SK-N-MC (cell line): ENCODE data around the gene AAMP.

ENCODE experiments used
- DNase-seq: peaks from one replicate; pipeline ENCODE4 v3.0.0-alpha.2; 2011; ENCODE audit warnings: low read depth, low spot score
- H3K27ac ChIP-seq: fragments of 200-600 bp; sonication (generic); 2 replicates; pipeline ENCODE4 v1.5.1; 2016; ENCODE audit warnings: mixed run types
- H3K36me3 ChIP-seq: fragments of 200-600 bp; sonication (generic); 2 replicates; pipeline ENCODE4 v1.6.1; 2017; ENCODE audit warnings: antibody characterized with exemption, low read length, mixed read lengths; ENCODE audit not compliant: insufficient read depth
- H3K4me3 ChIP-seq: fragments of 200-600 bp; sonication (generic); 2 replicates; pipeline ENCODE4 v1.5.1; 2016
- H3K9ac ChIP-seq: fragments of 200-600 bp; sonication (generic); 2 replicates; pipeline ENCODE4 v1.8.0; 2017; ENCODE audit warnings: mixed run types, mixed read lengths; ENCODE audit not compliant: insufficient read length
- H3K9me3 ChIP-seq: fragments of 200-600 bp; sonication (generic); 2 replicates; pipeline ENCODE4 v1.6.1; 2017; ENCODE audit warnings: low read depth, mild to moderate bottlenecking, antibody characterized with exemption, low read length, moderate library complexity, mixed read lengths
- EZH2 ChIP-seq: fragments of 200-600 bp; sonication (generic); IDR thresholded peaks from one replicate; pipeline ENCODE4 v1.6.1; 2017; ENCODE audit warnings: antibody characterized with exemption
- FOXP2 ChIP-seq: optimal IDR thresholded peaks from 2 replicates; pipeline ENCODE3; 2011; ENCODE audit warnings: mild to moderate bottlenecking, moderate library complexity; ENCODE audit not compliant: insufficient read depth; ENCODE audit errors: extremely low read length, control extremely low read depth
- POLR2AphosphoS5 ChIP-seq: IDR thresholded peaks from 2 replicates; pipeline ENCODE4 v1.6.1; 2012; ENCODE audit warnings: mild to moderate bottlenecking, low read depth, low read length, borderline replicate concordance

AAMP gene

GRCh38 chr2:218271865-218272530 lies 2.1 kb upstream of the AAMP start:
- no peak overlapping the region for H3K27ac ChIP-seq
- no peak for DNase-seq
- H3K4me3 ChIP-seq = peak overlapping the region; percentile 91; the same call in 1 of the 2 replicates
- no peaks in the 10 kb centered on the region for H3K9me3 ChIP-seq
- no peak overlapping the region for H3K9ac ChIP-seq
- TF ChIP-seq FOXP2 = no peak
- TF ChIP-seq EZH2 = no peak
- no peak for TF ChIP-seq POLR2AphosphoS5
- peaks cover 29% of the 10 kb centered on the region; the same call in 1 of the 2 replicates for H3K36me3 ChIP-seq

- no peak for DNase-seq
- peaks cover 32% of the 10 kb centered on the region; the same call in 1 of the 2 replicates for H3K36me3 ChIP-seq
- H3K4me3 ChIP-seq = peak overlapping the region; percentile 91
- no peak for TF ChIP-seq FOXP2
- no peak for TF ChIP-seq POLR2AphosphoS5
- no peak for TF ChIP-seq EZH2
- peak overlapping the region; percentile 73 for H3K9ac ChIP-seq
- no peak overlapping the region for H3K27ac ChIP-seq
- H3K9me3 ChIP-seq = no peaks in the 10 kb centered on the region
Measured at GRCh38 chr2:218271487-218271797, 1.5 kb upstream of the AAMP start.

GRCh38 chr2:218270721-218271486 lies 967 bp upstream of the AAMP start:
- no peak for TF ChIP-seq EZH2
- DNase-seq = no peak
- H3K27ac ChIP-seq = no peak overlapping the region
- H3K4me3 ChIP-seq = peak overlapping the region; percentile 91
- H3K9me3 ChIP-seq = no peaks in the 10 kb centered on the region
- peaks cover 37% of the 10 kb centered on the region; the same call in 1 of the 2 replicates for H3K36me3 ChIP-seq
- H3K9ac ChIP-seq = peak overlapping the region; percentile 73

GRCh38 chr2:218267259-218267658 lies 2.7 kb downstream of the AAMP start:
- DNase-seq = no peak
- H3K9me3 ChIP-seq = no peaks in the 10 kb centered on the region
- TF ChIP-seq EZH2 (no peak), POLR2AphosphoS5 (no peak), FOXP2 (no peak)
- peaks cover 19% of the 10 kb centered on the region; the same call in 1 of the 2 replicates for H3K36me3 ChIP-seq
- no peak overlapping the region for H3K27ac ChIP-seq
- H3K4me3 ChIP-seq = no peak overlapping the region
- no peak overlapping the region for H3K9ac ChIP-seq

- H3K27ac ChIP-seq = no peak overlapping the region
- DNase-seq = no peak
- H3K4me3 ChIP-seq = no peak overlapping the region
- H3K36me3 ChIP-seq = peaks cover 19% of the 10 kb centered on the region; the same call in 1 of the 2 replicates
- no peaks in the 10 kb centered on the region for H3K9me3 ChIP-seq
- H3K9ac ChIP-seq = no peak overlapping the region
- TF ChIP-seq FOXP2 = no peak
- TF ChIP-seq POLR2AphosphoS5 = no peak
- TF ChIP-seq EZH2 = no peak
Measured at GRCh38 chr2:218266316-218266979, 3.5 kb downstream of the AAMP start.

GRCh38 chr2:218265626-218266025 lies 4.3 kb downstream of the AAMP start:
- no peak overlapping the region for H3K27ac ChIP-seq
- no peak for DNase-seq
- H3K9ac ChIP-seq = no peak overlapping the region

GRCh38 chr2:218264773-218265561 lies 5.0 kb downstream of the AAMP start:
- Histone ChIP-seq H3K9me3 (no peaks in the 10 kb centered on the region), H3K27ac (no peak overlapping the region), H3K36me3 (peaks cover 19% of the 10 kb centered on the region; the same call in 1 of the 2 replicates), H3K4me3 (no peak overlapping the region), H3K9ac (no peak overlapping the region)
- no peak for DNase-seq
- no peak for TF ChIP-seq POLR2AphosphoS5
- no peak for TF ChIP-seq EZH2
- TF ChIP-seq FOXP2 = no peak

More at GRCh38 chr2:218265626-218266025, 4.3 kb downstream of the AAMP start:
- H3K36me3 ChIP-seq = peaks cover 19% of the 10 kb centered on the region; the same call in 1 of the 2 replicates
- TF ChIP-seq FOXP2 (no peak), POLR2AphosphoS5 (no peak), EZH2 (no peak)
- H3K9me3 ChIP-seq = no peaks in the 10 kb centered on the region
- H3K4me3 ChIP-seq = no peak overlapping the region
